Astrocyte (in vitro differentiated cells and primary cell): ENCODE measurements around the gene FZR1. TPM values are rescaled to one million over a fixed set of nuclear protein-coding genes. Genes with fewer than 3 reads are reported as not detected.

Experiments
- DNase-seq: peaks from one replicate; pipeline ENCODE4 v3.0.0-alpha.2; 2010; ENCODE audit warnings: low read depth
- FAIRE-seq: peaks from 2 replicates; lab custom pipeline; 2011; peaks lifted over from hg19 to GRCh38; lab: Jason Lieb, UNC
- H2AFZ ChIP-seq: 2 replicates; pipeline ENCODE4 v1.6.0; 2012; ENCODE audit warnings: low read depth, low read length, inconsistent platforms
- H3K27ac ChIP-seq: 2 replicates; pipeline ENCODE4 v1.5.1; 2011; ENCODE audit warnings: low read depth, low read length, inconsistent platforms
- H3K27me3 ChIP-seq: 2 replicates; pipeline ENCODE4 v1.6.0; 2011; ENCODE audit warnings: low read length, inconsistent platforms; ENCODE audit not compliant: insufficient read depth
- H3K36me3 ChIP-seq: 2 replicates; pipeline ENCODE4 v1.5.1; 2011; ENCODE audit warnings: low read length, inconsistent platforms; ENCODE audit not compliant: insufficient read depth
- H3K4me1 ChIP-seq: 2 replicates; pipeline ENCODE4 v1.5.1; 2011; ENCODE audit warnings: low read length, inconsistent platforms; ENCODE audit not compliant: insufficient read depth
- H3K4me2 ChIP-seq: 2 replicates; pipeline ENCODE4 v1.6.0; 2012; ENCODE audit warnings: low read length, inconsistent platforms
- H3K4me3 ChIP-seq: 2 replicates; pipeline ENCODE4 v1.5.1; 2011; ENCODE audit warnings: low read depth, mild to moderate bottlenecking, low read length, inconsistent platforms; ENCODE audit not compliant: insufficient read depth
- H3K79me2 ChIP-seq: 2 replicates; pipeline ENCODE4 v1.6.0; 2012; ENCODE audit warnings: mild to moderate bottlenecking, low read length, inconsistent platforms; ENCODE audit not compliant: insufficient read depth
- H3K9ac ChIP-seq: 2 replicates; pipeline ENCODE4 v1.6.0; 2012; ENCODE audit warnings: mild to moderate bottlenecking, low read length, inconsistent platforms
- H3K9me3 ChIP-seq: 2 replicates; pipeline ENCODE4 v1.5.1; 2012; ENCODE audit warnings: low read depth, mild to moderate bottlenecking, low read length, inconsistent platforms; ENCODE audit not compliant: insufficient read depth
- H4K20me1 ChIP-seq: 2 replicates; pipeline ENCODE4 v1.6.0; 2012; ENCODE audit warnings: low read length, inconsistent platforms; ENCODE audit not compliant: insufficient read depth
- H3K27ac Mint-ChIP-seq: one replicate; pipeline ENCODE4 v1.8.0; 2021; ENCODE audit warnings: mild to moderate bottlenecking, mixed read lengths; ENCODE audit not compliant: unreplicated experiment
- H3K27me3 Mint-ChIP-seq: one replicate; pipeline ENCODE4 v1.8.0; 2021; ENCODE audit warnings: low read depth, mixed read lengths; ENCODE audit not compliant: unreplicated experiment
- H3K36me3 Mint-ChIP-seq: one replicate; pipeline ENCODE4 v1.8.0; 2021; ENCODE audit warnings: low read depth, mixed read lengths; ENCODE audit not compliant: unreplicated experiment
- H3K4me1 Mint-ChIP-seq: one replicate; pipeline ENCODE4 v1.8.0; 2021; ENCODE audit warnings: low read depth, mixed read lengths; ENCODE audit not compliant: unreplicated experiment
- H3K4me3 Mint-ChIP-seq: one replicate; pipeline ENCODE4 v1.8.0; 2021; ENCODE audit warnings: mild to moderate bottlenecking, moderate library complexity, mixed read lengths; ENCODE audit not compliant: unreplicated experiment
- H3K9me3 Mint-ChIP-seq: one replicate; pipeline ENCODE4 v1.8.0; 2021; ENCODE audit warnings: mild to moderate bottlenecking, mixed read lengths; ENCODE audit not compliant: unreplicated experiment
- CTCF ChIP-seq: IDR thresholded peaks from 2 replicates; pipeline ENCODE4 v1.5.1; 2011; ENCODE audit warnings: low read depth, mild to moderate bottlenecking, inconsistent platforms, low read length, moderate library complexity; ENCODE audit not compliant: insufficient read depth
- EZH2 ChIP-seq: IDR thresholded peaks from 2 replicates; pipeline ENCODE4 v1.6.1; 2012; ENCODE audit warnings: mild to moderate bottlenecking, low read length, inconsistent platforms; ENCODE audit not compliant: insufficient read depth
- total RNA-seq: library from RNA; stranded (reverse); gene quantifications from 2 replicates; pipeline ENCODE4 v1.2.1, GENCODE V29; 2021

Gene FZR1
- total RNA-seq, 1 donor from 2014 or later: 51.8 TPM

DNA sequence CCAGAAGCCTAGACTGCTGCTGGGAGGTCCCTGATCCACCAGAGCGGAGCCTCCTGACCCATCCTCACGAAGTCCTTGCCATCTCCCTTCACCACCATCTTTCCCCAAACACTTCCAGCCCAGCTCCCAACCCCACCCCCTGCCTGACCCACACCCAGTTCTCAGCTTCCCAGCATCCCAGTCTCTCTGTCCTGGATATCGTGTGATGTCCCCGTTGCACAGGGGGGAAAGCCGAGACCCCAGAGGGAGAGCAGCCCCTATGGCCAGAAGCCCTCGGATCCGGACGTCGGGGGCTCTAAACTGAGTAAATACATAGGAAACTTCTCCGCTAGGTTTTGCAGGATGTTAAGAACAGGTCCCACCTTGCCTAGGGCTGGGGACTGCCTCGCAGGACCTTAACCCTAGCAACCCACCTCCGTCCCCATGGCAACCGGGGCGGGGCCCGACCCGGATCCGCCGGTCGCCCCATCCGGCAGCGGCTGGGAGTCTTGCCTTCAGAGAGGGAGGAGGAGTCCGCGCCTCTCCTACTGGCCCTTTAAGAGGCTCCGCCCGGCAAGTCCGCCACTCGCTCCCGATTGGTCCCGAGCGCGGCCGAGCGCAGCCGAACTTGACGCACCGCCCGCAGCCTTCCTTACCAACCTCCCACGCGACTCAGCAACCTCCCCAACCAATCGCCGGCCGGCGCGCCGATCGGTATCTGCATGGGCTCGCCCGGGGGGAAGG lies 66.2 kb downstream of the FZR1 start:
- peaks cover 3% of the 10 kb centered on the region for H3K36me3 ChIP-seq
- DNase-seq (peak; percentile 99), FAIRE-seq (no peak)
- peak overlapping the region; percentile 83 for H2AFZ ChIP-seq
- peaks cover 18% of the 10 kb centered on the region for H4K20me1 ChIP-seq
- H3K27ac ChIP-seq: peak overlapping the region; percentile 42
- no peaks in the 10 kb centered on the region for H3K27me3 ChIP-seq
- H3K36me3 Mint-ChIP-seq: peaks cover 10% of the 10 kb centered on the region
- H3K27me3 Mint-ChIP-seq: peaks cover 7% of the 10 kb centered on the region
- H3K4me1 ChIP-seq: peaks cover 12% of the 10 kb centered on the region
- TF ChIP-seq EZH2: no peak
- no peak for TF ChIP-seq CTCF
- H3K27ac Mint-ChIP-seq: no peak overlapping the region
- H3K79me2 ChIP-seq: peaks cover 6% of the 10 kb centered on the region
- H3K9me3 Mint-ChIP-seq: peaks cover 2% of the 10 kb centered on the region
- H3K9ac ChIP-seq: peak overlapping the region; percentile 82
- peak overlapping the region; percentile 93 for H3K4me2 ChIP-seq
- H3K9me3 ChIP-seq: no peaks in the 10 kb centered on the region
- peaks cover 4% of the 10 kb centered on the region for H3K4me1 Mint-ChIP-seq
- H3K4me3 ChIP-seq: peak overlapping the region; percentile 74
- H3K4me3 Mint-ChIP-seq: peak overlapping the region; percentile 80

DNA sequence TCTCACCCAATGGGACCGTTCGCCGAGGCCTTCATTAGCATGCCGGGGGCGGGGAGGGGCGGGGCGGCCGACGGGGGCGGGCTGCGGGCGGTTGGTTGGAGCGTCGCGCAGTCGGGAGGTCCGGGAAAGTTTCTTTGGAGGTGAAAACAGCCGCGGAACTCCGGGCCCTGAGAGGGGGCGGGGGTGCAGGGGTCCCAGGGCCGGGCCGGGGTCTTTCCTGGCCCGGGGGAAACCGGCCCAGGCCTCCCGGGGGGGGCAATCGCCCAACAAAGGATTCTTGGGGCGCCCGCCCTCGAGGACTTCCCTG lies 66.7 kb downstream of the FZR1 start, which contains the start of gene HMG20B:
Gene HMG20B (plus strand): TSS at position 90 of the 307 bp plus-strand sequence. CDS start 366 bp downstream, outside the sequence.
- peaks cover 12% of the 10 kb centered on the region for H3K4me1 ChIP-seq
- H3K27me3 ChIP-seq: no peaks in the 10 kb centered on the region
- H2AFZ ChIP-seq: peak within 1 kb of the TSS; percentile 83
- FAIRE-seq (no peak), DNase-seq (no peak)
- H3K4me3 Mint-ChIP-seq: peak within 1 kb of the TSS; percentile 83
- no peaks in the 10 kb centered on the region for H3K9me3 ChIP-seq
- H3K27ac Mint-ChIP-seq: no peak within 1 kb of the TSS
- peaks cover 2% of the 10 kb centered on the region for H3K9me3 Mint-ChIP-seq
- H4K20me1 ChIP-seq: peaks cover 18% of the 10 kb centered on the region
- H3K36me3 Mint-ChIP-seq: peaks cover 10% of the 10 kb centered on the region
- H3K4me2 ChIP-seq: peak within 1 kb of the TSS; percentile 99
- TF ChIP-seq CTCF (no peak), EZH2 (no peak)
- H3K27ac ChIP-seq: peak within 1 kb of the TSS; percentile 73
- peaks cover 4% of the 10 kb centered on the region for H3K4me1 Mint-ChIP-seq
- H3K4me3 ChIP-seq: peak within 1 kb of the TSS; percentile 77
- H3K79me2 ChIP-seq: peaks cover 6% of the 10 kb centered on the region
- peaks cover 7% of the 10 kb centered on the region for H3K27me3 Mint-ChIP-seq
- H3K9ac ChIP-seq: peak within 1 kb of the TSS; percentile 93
- peaks cover 3% of the 10 kb centered on the region for H3K36me3 ChIP-seq
